ENCODE measurements around the gene CYP27B1. TPM values are rescaled to one million over a fixed set of nuclear protein-coding genes. Genes with fewer than 3 reads are reported as not detected.
A peak's percentile ranks its signal among the peaks of the same experiment; 100 is the strongest.

Gene CYP27B1
- total RNA-seq, 1 experiment from 2014 or later = 6.9 TPM

DNA sequence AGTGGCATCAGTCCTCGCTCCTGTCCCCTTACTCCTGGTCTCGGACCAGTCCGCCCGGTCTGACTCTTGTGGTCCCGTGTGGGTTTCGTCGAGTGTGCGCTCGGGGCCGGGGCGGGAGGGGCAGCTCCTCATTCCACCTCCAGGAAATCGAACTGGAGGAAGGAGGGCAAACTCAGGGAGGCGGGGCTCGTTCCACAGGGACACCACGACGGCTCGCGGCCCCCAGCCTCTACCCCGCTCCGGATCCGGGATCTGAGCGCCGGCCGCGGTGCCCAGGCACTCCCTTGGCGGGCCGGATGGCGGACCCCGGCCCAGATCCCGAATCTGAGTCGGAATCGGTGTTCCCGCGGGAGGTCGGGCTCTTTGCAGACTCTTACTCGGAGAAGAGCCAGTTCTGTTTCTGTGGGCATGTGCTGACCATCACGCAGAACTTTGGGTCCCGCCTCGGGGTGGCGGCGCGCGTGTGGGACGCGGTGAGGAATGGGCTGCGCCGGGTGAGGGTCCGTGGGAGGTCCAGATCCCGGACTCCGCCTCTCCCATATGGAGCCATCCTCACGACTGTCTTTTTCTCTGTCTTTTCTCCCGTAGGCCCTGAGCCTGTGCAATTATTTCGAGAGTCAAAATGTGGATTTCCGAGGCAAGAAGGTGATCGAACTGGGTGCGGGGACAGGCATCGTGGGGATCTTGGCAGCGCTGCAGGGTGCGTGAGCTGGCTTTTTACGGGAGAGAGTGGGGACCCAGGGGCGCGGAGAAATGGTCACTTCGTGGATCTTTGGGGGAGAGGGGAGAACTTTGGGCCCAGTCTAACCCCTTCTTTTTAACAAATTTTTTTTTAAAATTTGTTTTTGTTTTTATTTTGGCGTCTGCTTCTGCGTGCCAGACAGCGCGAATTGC is 5.8 kb upstream of the CYP27B1 start, which contains the start of gene EEF1AKMT3:
TSS of gene EEF1AKMT3 (plus strand) at position 186 of the 894 bp plus-strand sequence. CDS start at position 297, 111 bp downstream.
- Histone ChIP-seq H3K4me3 (ENCODE audit: low read depth, low read length) (peak within 1 kb of the TSS; percentile 82), H3K27me3 (replicated peaks; ENCODE audit: control insufficient read depth, insufficient read depth, low read length) (no peaks in the 10 kb centered on the region), H3K36me3 (ENCODE audit: control insufficient read depth, insufficient read depth, low read length) (peaks cover 3% of the 10 kb centered on the region), H3K9me3 (no peaks in the 10 kb centered on the region), H3K4me1 (peaks cover 9% of the 10 kb centered on the region)
- TF ChIP-seq, protein P1, sequence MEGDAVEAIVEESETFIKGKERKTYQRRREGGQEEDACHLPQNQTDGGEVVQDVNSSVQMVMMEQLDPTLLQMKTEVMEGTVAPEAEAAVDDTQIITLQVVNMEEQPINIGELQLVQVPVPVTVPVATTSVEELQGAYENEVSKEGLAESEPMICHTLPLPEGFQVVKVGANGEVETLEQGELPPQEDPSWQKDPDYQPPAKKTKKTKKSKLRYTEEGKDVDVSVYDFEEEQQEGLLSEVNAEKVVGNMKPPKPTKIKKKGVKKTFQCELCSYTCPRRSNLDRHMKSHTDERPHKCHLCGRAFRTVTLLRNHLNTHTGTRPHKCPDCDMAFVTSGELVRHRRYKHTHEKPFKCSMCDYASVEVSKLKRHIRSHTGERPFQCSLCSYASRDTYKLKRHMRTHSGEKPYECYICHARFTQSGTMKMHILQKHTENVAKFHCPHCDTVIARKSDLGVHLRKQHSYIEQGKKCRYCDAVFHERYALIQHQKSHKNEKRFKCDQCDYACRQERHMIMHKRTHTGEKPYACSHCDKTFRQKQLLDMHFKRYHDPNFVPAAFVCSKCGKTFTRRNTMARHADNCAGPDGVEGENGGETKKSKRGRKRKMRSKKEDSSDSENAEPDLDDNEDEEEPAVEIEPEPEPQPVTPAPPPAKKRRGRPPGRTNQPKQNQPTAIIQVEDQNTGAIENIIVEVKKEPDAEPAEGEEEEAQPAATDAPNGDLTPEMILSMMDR (IDR thresholded peaks at IDR 0.05; ENCODE audit: insufficient read depth in 1 of 2, low read depth in 1 of 2, low read length in 1 of 2, severe bottlenecking in 1 of 2, unreplicated experiment in 1 of 2) = no peak
- CTCF ChIA-PET = interaction anchor here (0.8 to 1.0 kb wide), 4 partner anchors 8 to 21 kb away, joined by 3 to 6 read pairs (median 4); partner anchors contain the start of genes CDK4 and TSFM
- Mint-ChIP-seq H3K36me3 (ENCODE audit: insufficient read depth, unreplicated experiment) (peaks cover 22% of the 10 kb centered on the region), H3K27ac (ENCODE audit: unreplicated experiment) (peak within 1 kb of the TSS; percentile 97), H3K9me3 (ENCODE audit: unreplicated experiment) (no peaks in the 10 kb centered on the region), H3K4me3 (ENCODE audit: unreplicated experiment) (peak within 1 kb of the TSS; percentile 88), H3K4me1 (ENCODE audit: low read depth, unreplicated experiment) (peaks cover 8% of the 10 kb centered on the region), H3K27me3 (ENCODE audit: insufficient read depth, unreplicated experiment) (no peaks in the 10 kb centered on the region)
- POLR2A ChIA-PET = interaction anchor here (0.6 to 1.2 kb wide), 9 partner anchors 9 to 168 kb away, joined by 3 to 7 read pairs (median 3); partner anchors contain the start of genes ATP23, CDK4, CTDSP2 and TSPAN31
- intact Hi-C loops (cut with micrococcal nuclease; ENCODE audit: unreplicated experiment) = loop anchor here (1.0 kb wide), 1 partner anchor 10 kb away; the partner anchor contains the start of gene TSFM
- BruUV-seq (replicated peaks) = no TSS peak
- DNase-seq = peak; percentile 61 to 71

DNA sequence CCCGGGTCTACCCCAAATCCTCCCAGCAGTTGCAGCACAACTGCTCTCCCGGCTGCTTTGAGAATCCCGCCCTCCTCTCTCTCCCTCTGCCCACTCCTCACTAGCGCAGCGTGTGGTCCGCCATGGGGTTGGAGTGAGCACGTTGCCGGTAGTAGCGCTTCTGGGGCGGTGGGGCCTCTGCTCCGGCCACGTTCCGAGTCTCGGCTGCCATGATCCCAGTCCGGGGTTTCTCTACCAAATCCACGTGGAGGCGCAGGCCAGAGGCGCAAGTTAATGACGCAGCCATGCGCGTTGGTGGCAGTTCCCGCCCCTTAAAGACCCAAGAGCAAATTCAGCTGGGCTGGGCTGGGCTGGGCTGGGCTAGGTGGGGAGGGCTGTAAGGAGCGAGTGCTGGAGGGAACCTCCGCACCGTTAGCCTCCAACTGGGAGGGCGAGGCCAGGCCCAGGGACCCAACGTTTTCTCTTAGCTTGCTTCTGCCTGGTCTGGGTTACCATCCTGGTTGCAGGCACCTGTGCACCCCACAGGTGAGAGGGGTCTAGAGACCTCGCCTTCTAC is 5.1 kb upstream of the CYP27B1 start, which contains the start of gene METTL1:
TSS of gene METTL1 (minus strand) at position 233 of the 556 bp plus-strand sequence. CDS start at position 211, 22 bp downstream.
- Mint-ChIP-seq H3K27ac (ENCODE audit: unreplicated experiment) (peak within 1 kb of the TSS; percentile 97), H3K4me1 (ENCODE audit: low read depth, unreplicated experiment) (peaks cover 8% of the 10 kb centered on the region), H3K4me3 (ENCODE audit: unreplicated experiment) (peak within 1 kb of the TSS; percentile 88), H3K9me3 (ENCODE audit: unreplicated experiment) (no peaks in the 10 kb centered on the region), H3K27me3 (ENCODE audit: insufficient read depth, unreplicated experiment) (no peaks in the 10 kb centered on the region), H3K36me3 (ENCODE audit: insufficient read depth, unreplicated experiment) (peaks cover 24% of the 10 kb centered on the region)
- Histone ChIP-seq H3K36me3 (ENCODE audit: control insufficient read depth, insufficient read depth, low read length) (peaks cover 3% of the 10 kb centered on the region), H3K4me3 (ENCODE audit: low read depth, low read length) (peak within 1 kb of the TSS; percentile 82), H3K4me1 (peaks cover 14% of the 10 kb centered on the region), H3K27me3 (replicated peaks; ENCODE audit: control insufficient read depth, insufficient read depth, low read length) (no peaks in the 10 kb centered on the region), H3K9me3 (no peaks in the 10 kb centered on the region)
- POLR2A ChIA-PET = interaction anchor here (0.6 to 1.2 kb wide), 9 partner anchors 10 to 169 kb away, joined by 3 to 7 read pairs (median 3); partner anchors contain the start of genes ATP23, CDK4, CTDSP2 and TSPAN31
- intact Hi-C loops (cut with micrococcal nuclease; ENCODE audit: unreplicated experiment) = loop anchor here (1.0 kb wide), 1 partner anchor 10 kb away; the partner anchor contains the start of gene TSFM
- peak; percentile 94 to 96 for DNase-seq
- no TSS peak for BruUV-seq (replicated peaks)
- CTCF ChIA-PET = interaction anchor here (0.8 to 1.0 kb wide), 4 partner anchors 9 to 20 kb away, joined by 3 to 6 read pairs (median 4); partner anchors contain the start of genes CDK4 and TSFM
- TF ChIP-seq, protein P1 (IDR thresholded peaks at IDR 0.05; ENCODE audit: insufficient read depth in 1 of 2, low read depth in 1 of 2, low read length in 1 of 2, severe bottlenecking in 1 of 2, unreplicated experiment in 1 of 2) = no peak
